HCT116 (cell line): ENCODE results near the gene DCLK3. TPM values are rescaled to one million over a fixed set of nuclear protein-coding genes. Genes with fewer than 3 reads are reported as not detected.

Experiments
- ATAC-seq: fragments of 200-7000 bp; cut with Tn5 transposase; 2 replicates; pipeline ENCODE4 v1.9.1; 2020; ENCODE audit warnings: mild to moderate bottlenecking, moderate library complexity
- BruUV-seq: library from RNA; stranded (reverse); fragments of 400-500 nt; replicated peaks from 2 replicates; lab custom pipeline; 2021; lab: Mats Ljungman, UMichigan
- CTCF ChIA-PET: fragments of 300-600 bp; sonication (Branson Sonifier 250); formaldehyde crosslinking; loops from one replicate; lab custom pipeline; 2021; ENCODE audit warnings: antibody characterized with exemption; lab: Charles Lee
- POLR2A ChIA-PET: fragments of 300-600, 350-600 bp; sonication (Branson Sonifier 250); formaldehyde crosslinking; loops from one replicate; lab custom pipeline; 2021; ENCODE audit warnings: antibody characterized with exemption; lab: Charles Lee
- RAD21 ChIA-PET, 2 experiments: fragments of 300-600 bp; sonication (Branson Sonifier 250); formaldehyde crosslinking; loops; one replicate each; lab custom pipeline; 2023; ENCODE audit warnings: low total read pairs in 2 of 2; ENCODE audit not compliant: uncharacterized antibody in 2 of 2, unreplicated experiment in 2 of 2, low non-redundant PET in 1 of 2; lab: Charles Lee
- DNase-seq: peaks from one replicate; pipeline ENCODE4 v3.0.0-alpha.2; 2010; ENCODE audit warnings: low read depth, low spot score
- H2AFZ ChIP-seq: fragments of 200-600 bp; shearing (Covaris generic), sonication (generic); 2 replicates; pipeline ENCODE4 v1.6.1; 2017; ENCODE audit warnings: low read depth, mixed run types, mixed read lengths, antibody characterized with exemption, low read length; ENCODE audit not compliant: poor library complexity, severe bottlenecking
- H3K27ac ChIP-seq: 2 replicates; pipeline ENCODE4 v1.5.1; 2012; ENCODE audit warnings: low read depth, low read length
- H3K27me3 ChIP-seq: fragments of 200-600 bp; sonication (generic); 2 replicates; pipeline ENCODE4 v1.6.1; 2016; ENCODE audit warnings: mixed run types, low read length, mixed read lengths; ENCODE audit not compliant: insufficient read depth
- H3K36me3 ChIP-seq, 2 experiments: fragments of 200-500 bp in 1 of 2; fragments of 200-600 bp in 1 of 2; sonication (Bioruptor generic) in 1 of 2; sonication (generic) in 1 of 2; 2 replicates each; pipeline versions ENCODE4 v1.5.1 to v1.6.1; 2014 to 2016; ENCODE audit warnings: low read length in 2 of 2, inconsistent platforms in 1 of 2, mixed read lengths in 1 of 2, mixed run types in 1 of 2; ENCODE audit not compliant: insufficient read depth in 2 of 2, control insufficient read depth in 1 of 2
- H3K4me1 ChIP-seq, 2 experiments: fragments of 200-600 bp in 1 of 2; sonication (generic) in 1 of 2; 2 replicates each; pipeline versions ENCODE4 v1.5.1 to v1.6.1; 2012 to 2017; ENCODE audit warnings: low read length in 2 of 2, inconsistent platforms in 1 of 2, mild to moderate bottlenecking in 1 of 2, mixed read lengths in 1 of 2, mixed run types in 1 of 2, moderate library complexity in 1 of 2; ENCODE audit not compliant: insufficient read depth in 2 of 2, control insufficient read depth in 1 of 2
- H3K4me2 ChIP-seq: fragments of 200-600 bp; sonication (generic); 2 replicates; pipeline ENCODE4 v1.6.1; 2017; ENCODE audit warnings: mixed run types, low read length, mixed read lengths
- H3K4me3 ChIP-seq, 2 experiments: fragments of 200-600 bp in 1 of 2; sonication (generic) in 1 of 2; replicated peaks in 1 of 2; 2 replicates each; pipeline ENCODE4 v1.5.1; 2011 to 2016; ENCODE audit warnings: low read length in 2 of 2, control low read depth in 1 of 2, low read depth in 1 of 2, mild to moderate bottlenecking in 1 of 2, mixed read lengths in 1 of 2, mixed run types in 1 of 2
- H3K79me2 ChIP-seq: fragments of 200-600 bp; sonication (generic); 2 replicates; pipeline ENCODE4 v1.6.1; 2017; ENCODE audit warnings: mild to moderate bottlenecking, mixed run types, low read length, moderate library complexity, mixed read lengths; ENCODE audit not compliant: insufficient read depth
- H3K9ac ChIP-seq: fragments of 200-600 bp; sonication (generic); 2 replicates; pipeline ENCODE4 v1.6.1; 2016; ENCODE audit warnings: low read length, mixed read lengths
- H3K9me2 ChIP-seq: fragments of 200-600 bp; sonication (generic), shearing (Covaris generic); 2 replicates; pipeline ENCODE4 v1.6.1; 2017; ENCODE audit warnings: mixed run types, mild to moderate bottlenecking, moderate library complexity; ENCODE audit not compliant: insufficient read depth
- H3K9me3 ChIP-seq, 2 experiments: fragments of 200-500 bp in 1 of 2; fragments of 200-600 bp in 1 of 2; sonication (Bioruptor generic) in 1 of 2; sonication (generic) in 1 of 2; 2 replicates each; pipeline ENCODE4 v1.6.1; 2014 to 2017; ENCODE audit warnings: low read length in 2 of 2, mixed read lengths in 2 of 2, inconsistent platforms in 1 of 2, low read depth in 1 of 2, mild to moderate bottlenecking in 1 of 2, mixed run types in 1 of 2, moderate library complexity in 1 of 2; ENCODE audit not compliant: control insufficient read depth in 1 of 2, insufficient read depth in 1 of 2
- H4K20me1 ChIP-seq: fragments of 200-600 bp; sonication (generic), shearing (Covaris generic); 2 replicates; pipeline ENCODE4 v1.6.1; 2017; ENCODE audit warnings: mixed run types, mild to moderate bottlenecking, moderate library complexity; ENCODE audit not compliant: insufficient read depth
- CBX3 ChIP-seq: IDR thresholded peaks from 2 replicates; pipeline ENCODE4 v1.6.1; 2012; ENCODE audit warnings: low read depth
- CEBPB ChIP-seq: IDR thresholded peaks from 2 replicates; pipeline ENCODE4 v1.6.1; 2012; ENCODE audit warnings: low read depth
- EGR1 ChIP-seq: IDR thresholded peaks from 2 replicates; pipeline ENCODE4 v1.6.1; 2012; ENCODE audit warnings: low read depth
- ELF1 ChIP-seq: IDR thresholded peaks from 2 replicates; pipeline ENCODE4 v1.6.1; 2012; ENCODE audit warnings: low read depth, borderline replicate concordance
- EZH2 ChIP-seq: fragments of 200-600 bp; sonication (generic); IDR thresholded peaks from 2 replicates; pipeline ENCODE4 v1.6.1; 2017; ENCODE audit warnings: antibody characterized with exemption, mixed run types
- EZH2phosphoT487 ChIP-seq: fragments of 200-600 bp; IDR thresholded peaks from 2 replicates; pipeline ENCODE4 v1.6.1; 2018; ENCODE audit warnings: antibody characterized with exemption, borderline replicate concordance
- JUND ChIP-seq: IDR thresholded peaks from 2 replicates; pipeline ENCODE4 v1.6.1; 2012
- RAD21 ChIP-seq: IDR thresholded peaks from 2 replicates; pipeline ENCODE4 v1.6.1; 2012; ENCODE audit warnings: low read depth, mild to moderate bottlenecking
- SP1 ChIP-seq: IDR thresholded peaks from 2 replicates; pipeline ENCODE4 v1.6.1; 2012; ENCODE audit warnings: low read depth
- TCF7L2 ChIP-seq: IDR thresholded peaks from 2 replicates; pipeline ENCODE4 v1.7.0; 2011; ENCODE audit warnings: borderline replicate concordance, inconsistent platforms; ENCODE audit not compliant: insufficient read depth, insufficient read length; ENCODE audit errors: extremely low read depth
- intact Hi-C: fragments of 100-400 bp; cut with micrococcal nuclease; formaldehyde crosslinking; loops from 2 replicates; pipeline ENCODE4 v1.10.0; 2022
- total RNA-seq: library from RNA; stranded (reverse); gene quantifications from one replicate; pipeline ENCODE4 v1.2.1, GENCODE V29; 2021; ENCODE audit not compliant: unreplicated experiment
- TF ChIP-seq, protein P1 (sequence below): IDR thresholded peaks from 2 replicates; pipeline ENCODE4 v1.6.1; 2012
- TF ChIP-seq, protein P2 (sequence below): IDR thresholded peaks from 2 replicates; pipeline ENCODE4 v1.6.1; 2011; ENCODE audit warnings: mild to moderate bottlenecking, low read length, moderate library complexity; ENCODE audit not compliant: insufficient replicate concordance; ENCODE audit errors: extremely low read depth
- TF ChIP-seq, protein P3 (sequence below): IDR thresholded peaks from 2 replicates; pipeline ENCODE4 v1.6.1; 2012; ENCODE audit warnings: low read depth
- TF ChIP-seq, protein P4 (sequence below), 3 experiments: fragments of 200-600 bp in 1 of 3; sonication (generic) in 1 of 3; IDR thresholded peaks in 2 of 3; conservative IDR thresholded peaks in 1 of 3; 2 replicates each; pipeline ENCODE4 v1.5.1; 2012 to 2017; ENCODE audit warnings: low read depth in 2 of 3, low read length in 2 of 3, antibody characterized with exemption in 1 of 3, borderline replicate concordance in 1 of 3, control low read depth in 1 of 3, mild to moderate bottlenecking in 1 of 3, mixed read lengths in 1 of 3, mixed run types in 1 of 3, moderate library complexity in 1 of 3; ENCODE audit not compliant: insufficient read depth in 1 of 3
- TF ChIP-seq, protein P5 (sequence below): IDR thresholded peaks from 2 replicates; pipeline ENCODE4 v1.6.1; 2012

Gene DCLK3
- total RNA-seq, 1 experiment from 2014 or later: not detected

DNA sequence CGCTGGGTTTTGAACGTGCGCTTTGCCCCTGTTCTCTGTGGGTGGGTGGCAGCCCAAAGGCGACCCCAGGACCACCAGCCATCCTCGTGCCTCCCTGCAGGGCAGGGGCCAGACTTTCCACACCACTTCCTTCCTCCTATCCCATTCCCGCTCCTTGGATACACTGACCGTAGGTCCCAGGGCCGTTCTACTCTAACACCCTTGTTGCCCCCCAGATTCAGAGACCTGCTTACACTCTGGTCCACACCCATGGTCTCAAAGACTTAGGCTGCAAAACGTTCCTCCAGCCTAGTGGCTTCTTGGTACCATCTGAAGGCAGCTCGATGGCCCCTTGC, 318 bp upstream of the DCLK3 start:
- H3K4me2 ChIP-seq: no peak overlapping the region
- no peaks in the 10 kb centered on the region for H3K9me2 ChIP-seq
- intact Hi-C loops: no loop called here
- no peaks in the 10 kb centered on the region for H4K20me1 ChIP-seq
- TF ChIP-seq, protein P1, sequence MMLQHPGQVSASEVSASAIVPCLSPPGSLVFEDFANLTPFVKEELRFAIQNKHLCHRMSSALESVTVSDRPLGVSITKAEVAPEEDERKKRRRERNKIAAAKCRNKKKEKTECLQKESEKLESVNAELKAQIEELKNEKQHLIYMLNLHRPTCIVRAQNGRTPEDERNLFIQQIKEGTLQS: no peak
- TF ChIP-seq CEBPB: no peak
- TF ChIP-seq RAD21: no peak
- no peak for TF ChIP-seq TCF7L2
- TF ChIP-seq, protein P2, sequence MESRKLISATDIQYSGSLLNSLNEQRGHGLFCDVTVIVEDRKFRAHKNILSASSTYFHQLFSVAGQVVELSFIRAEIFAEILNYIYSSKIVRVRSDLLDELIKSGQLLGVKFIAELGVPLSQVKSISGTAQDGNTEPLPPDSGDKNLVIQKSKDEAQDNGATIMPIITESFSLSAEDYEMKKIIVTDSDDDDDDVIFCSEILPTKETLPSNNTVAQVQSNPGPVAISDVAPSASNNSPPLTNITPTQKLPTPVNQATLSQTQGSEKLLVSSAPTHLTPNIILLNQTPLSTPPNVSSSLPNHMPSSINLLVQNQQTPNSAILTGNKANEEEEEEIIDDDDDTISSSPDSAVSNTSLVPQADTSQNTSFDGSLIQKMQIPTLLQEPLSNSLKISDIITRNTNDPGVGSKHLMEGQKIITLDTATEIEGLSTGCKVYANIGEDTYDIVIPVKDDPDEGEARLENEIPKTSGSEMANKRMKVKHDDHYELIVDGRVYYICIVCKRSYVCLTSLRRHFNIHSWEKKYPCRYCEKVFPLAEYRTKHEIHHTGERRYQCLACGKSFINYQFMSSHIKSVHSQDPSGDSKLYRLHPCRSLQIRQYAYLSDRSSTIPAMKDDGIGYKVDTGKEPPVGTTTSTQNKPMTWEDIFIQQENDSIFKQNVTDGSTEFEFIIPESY: no peak
- no peak for TF ChIP-seq EGR1
- TF ChIP-seq, protein P3, sequence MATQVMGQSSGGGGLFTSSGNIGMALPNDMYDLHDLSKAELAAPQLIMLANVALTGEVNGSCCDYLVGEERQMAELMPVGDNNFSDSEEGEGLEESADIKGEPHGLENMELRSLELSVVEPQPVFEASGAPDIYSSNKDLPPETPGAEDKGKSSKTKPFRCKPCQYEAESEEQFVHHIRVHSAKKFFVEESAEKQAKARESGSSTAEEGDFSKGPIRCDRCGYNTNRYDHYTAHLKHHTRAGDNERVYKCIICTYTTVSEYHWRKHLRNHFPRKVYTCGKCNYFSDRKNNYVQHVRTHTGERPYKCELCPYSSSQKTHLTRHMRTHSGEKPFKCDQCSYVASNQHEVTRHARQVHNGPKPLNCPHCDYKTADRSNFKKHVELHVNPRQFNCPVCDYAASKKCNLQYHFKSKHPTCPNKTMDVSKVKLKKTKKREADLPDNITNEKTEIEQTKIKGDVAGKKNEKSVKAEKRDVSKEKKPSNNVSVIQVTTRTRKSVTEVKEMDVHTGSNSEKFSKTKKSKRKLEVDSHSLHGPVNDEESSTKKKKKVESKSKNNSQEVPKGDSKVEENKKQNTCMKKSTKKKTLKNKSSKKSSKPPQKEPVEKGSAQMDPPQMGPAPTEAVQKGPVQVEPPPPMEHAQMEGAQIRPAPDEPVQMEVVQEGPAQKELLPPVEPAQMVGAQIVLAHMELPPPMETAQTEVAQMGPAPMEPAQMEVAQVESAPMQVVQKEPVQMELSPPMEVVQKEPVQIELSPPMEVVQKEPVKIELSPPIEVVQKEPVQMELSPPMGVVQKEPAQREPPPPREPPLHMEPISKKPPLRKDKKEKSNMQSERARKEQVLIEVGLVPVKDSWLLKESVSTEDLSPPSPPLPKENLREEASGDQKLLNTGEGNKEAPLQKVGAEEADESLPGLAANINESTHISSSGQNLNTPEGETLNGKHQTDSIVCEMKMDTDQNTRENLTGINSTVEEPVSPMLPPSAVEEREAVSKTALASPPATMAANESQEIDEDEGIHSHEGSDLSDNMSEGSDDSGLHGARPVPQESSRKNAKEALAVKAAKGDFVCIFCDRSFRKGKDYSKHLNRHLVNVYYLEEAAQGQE: no peak
- TF ChIP-seq SP1: no peak
- TF ChIP-seq ELF1: no peak
- TF ChIP-seq EZH2phosphoT487: no peak
- TF ChIP-seq, protein P4, sequence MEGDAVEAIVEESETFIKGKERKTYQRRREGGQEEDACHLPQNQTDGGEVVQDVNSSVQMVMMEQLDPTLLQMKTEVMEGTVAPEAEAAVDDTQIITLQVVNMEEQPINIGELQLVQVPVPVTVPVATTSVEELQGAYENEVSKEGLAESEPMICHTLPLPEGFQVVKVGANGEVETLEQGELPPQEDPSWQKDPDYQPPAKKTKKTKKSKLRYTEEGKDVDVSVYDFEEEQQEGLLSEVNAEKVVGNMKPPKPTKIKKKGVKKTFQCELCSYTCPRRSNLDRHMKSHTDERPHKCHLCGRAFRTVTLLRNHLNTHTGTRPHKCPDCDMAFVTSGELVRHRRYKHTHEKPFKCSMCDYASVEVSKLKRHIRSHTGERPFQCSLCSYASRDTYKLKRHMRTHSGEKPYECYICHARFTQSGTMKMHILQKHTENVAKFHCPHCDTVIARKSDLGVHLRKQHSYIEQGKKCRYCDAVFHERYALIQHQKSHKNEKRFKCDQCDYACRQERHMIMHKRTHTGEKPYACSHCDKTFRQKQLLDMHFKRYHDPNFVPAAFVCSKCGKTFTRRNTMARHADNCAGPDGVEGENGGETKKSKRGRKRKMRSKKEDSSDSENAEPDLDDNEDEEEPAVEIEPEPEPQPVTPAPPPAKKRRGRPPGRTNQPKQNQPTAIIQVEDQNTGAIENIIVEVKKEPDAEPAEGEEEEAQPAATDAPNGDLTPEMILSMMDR (IDR thresholded peaks at IDR 0.05 in 2 of 3, conservative IDR thresholded peaks at IDR 0.05 in 1 of 3; ENCODE audit: borderline replicate concordance in 1 of 3, insufficient read depth in 1 of 3, low read depth in 2 of 3, low read length in 2 of 3): no peak
- no peak for TF ChIP-seq EZH2
- no peak for TF ChIP-seq CBX3
- TF ChIP-seq JUND: no peak
- TF ChIP-seq, protein P5, sequence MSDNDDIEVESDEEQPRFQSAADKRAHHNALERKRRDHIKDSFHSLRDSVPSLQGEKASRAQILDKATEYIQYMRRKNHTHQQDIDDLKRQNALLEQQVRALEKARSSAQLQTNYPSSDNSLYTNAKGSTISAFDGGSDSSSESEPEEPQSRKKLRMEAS: no peak
- BruUV-seq: no TSS peak
- H3K9me3 ChIP-seq: no peaks in the 10 kb centered on the region
- RAD21 ChIA-PET: no interaction called here
- no peak for ATAC-seq
- H3K9ac ChIP-seq: no peak overlapping the region
- H3K36me3 ChIP-seq: no peaks in the 10 kb centered on the region
- H3K27me3 ChIP-seq: peaks cover 66% of the 10 kb centered on the region
- CTCF ChIA-PET: no interaction called here
- no peak overlapping the region for H2AFZ ChIP-seq
- no peak overlapping the region for H3K4me3 ChIP-seq
- DNase-seq: no peak
- H3K79me2 ChIP-seq: no peaks in the 10 kb centered on the region
- H3K27ac ChIP-seq: no peak overlapping the region
- POLR2A ChIA-PET: no interaction called here
- no peaks in the 10 kb centered on the region for H3K4me1 ChIP-seq
